MCF 10A (cell line): ENCODE data around the gene ZCCHC2. TPM values are rescaled to one million over a fixed set of nuclear protein-coding genes. Genes with fewer than 3 reads are reported as not detected.

Experiments used
- BruUV-seq: library from RNA; stranded (reverse); fragments of 400-500 nt; replicated peaks from 2 replicates; lab custom pipeline; 2021; lab: Mats Ljungman, UMichigan
- CTCF ChIA-PET: fragments of 300-600 bp; sonication (Branson Sonifier 250); formaldehyde crosslinking; extraction: SDS; loops from one replicate; lab custom pipeline; 2021; ENCODE audit warnings: antibody characterized with exemption, inconsistent platforms; lab: Yijun Ruan, JAX
- POLR2A ChIA-PET: fragments of 300-600, 350-650 bp; sonication (Branson Sonifier 250); formaldehyde crosslinking; extraction: SDS; loops from one replicate; lab custom pipeline; 2020; ENCODE audit warnings: antibody characterized with exemption, inconsistent platforms; lab: Yijun Ruan, JAX
- DNase-seq: peaks from one replicate; pipeline ENCODE4 v3.0.0-alpha.2; 2018; ENCODE audit not compliant: unreplicated experiment
- H3K27ac Mint-ChIP-seq: one replicate; pipeline ENCODE4 v1.8.0; 2022; ENCODE audit warnings: mild to moderate bottlenecking, low read depth, mixed read lengths; ENCODE audit not compliant: unreplicated experiment
- H3K27me3 Mint-ChIP-seq: one replicate; pipeline ENCODE4 v1.8.0; 2022; ENCODE audit warnings: mixed read lengths; ENCODE audit not compliant: insufficient read depth, unreplicated experiment
- H3K36me3 Mint-ChIP-seq: one replicate; pipeline ENCODE4 v1.8.0; 2022; ENCODE audit warnings: mild to moderate bottlenecking, moderate library complexity, mixed read lengths; ENCODE audit not compliant: insufficient read depth, unreplicated experiment
- H3K4me1 Mint-ChIP-seq: one replicate; pipeline ENCODE4 v1.8.0; 2022; ENCODE audit warnings: mixed read lengths; ENCODE audit not compliant: insufficient read depth, unreplicated experiment
- H3K4me3 Mint-ChIP-seq: one replicate; pipeline ENCODE4 v1.8.0; 2022; ENCODE audit warnings: mild to moderate bottlenecking, moderate library complexity, mixed read lengths; ENCODE audit not compliant: unreplicated experiment
- H3K9me3 Mint-ChIP-seq: one replicate; pipeline ENCODE4 v1.8.0; 2022; ENCODE audit warnings: mixed read lengths; ENCODE audit not compliant: unreplicated experiment
- intact Hi-C: fragments of 100-400 bp; cut with micrococcal nuclease; formaldehyde crosslinking; loops from 2 replicates; pipeline ENCODE4 v1.14.1; 2022
- total RNA-seq: library from RNA; stranded (reverse); gene quantifications from 2 replicates; pipeline ENCODE4 v1.2.3, GENCODE V29; 2022
- TF ChIP-seq, protein P1 (sequence below): fragments of 200-600 bp; IDR thresholded peaks from one replicate; pipeline ENCODE4 v1.8.0; 2022; ENCODE audit warnings: antibody characterized with exemption, mild to moderate bottlenecking; ENCODE audit not compliant: unreplicated experiment

The ZCCHC2 gene
- total RNA-seq, 1 experiment from 2014 or later = 14.6 TPM

DNA sequence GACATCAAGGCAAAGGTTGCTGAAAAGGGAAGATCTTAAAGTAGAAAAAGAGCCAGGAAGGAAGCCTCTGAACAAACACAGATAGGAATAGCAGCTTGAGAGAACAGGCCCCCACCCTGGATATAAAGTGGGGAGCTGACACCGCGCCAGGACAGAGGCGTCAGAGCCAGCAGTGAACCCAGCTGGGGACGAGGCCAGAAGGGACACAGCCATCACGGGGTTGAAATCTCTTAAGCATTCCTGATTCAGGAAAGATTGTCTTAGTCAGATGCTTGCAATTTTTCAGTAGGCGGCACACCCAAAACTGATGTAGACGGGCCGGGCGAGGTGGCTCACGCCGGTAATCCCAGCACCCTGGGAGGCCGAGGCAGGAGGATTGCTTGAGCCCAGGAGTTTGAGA, 98.7 kb downstream of the ZCCHC2 start:
- DNase-seq = no peak
- TF ChIP-seq, protein P1, sequence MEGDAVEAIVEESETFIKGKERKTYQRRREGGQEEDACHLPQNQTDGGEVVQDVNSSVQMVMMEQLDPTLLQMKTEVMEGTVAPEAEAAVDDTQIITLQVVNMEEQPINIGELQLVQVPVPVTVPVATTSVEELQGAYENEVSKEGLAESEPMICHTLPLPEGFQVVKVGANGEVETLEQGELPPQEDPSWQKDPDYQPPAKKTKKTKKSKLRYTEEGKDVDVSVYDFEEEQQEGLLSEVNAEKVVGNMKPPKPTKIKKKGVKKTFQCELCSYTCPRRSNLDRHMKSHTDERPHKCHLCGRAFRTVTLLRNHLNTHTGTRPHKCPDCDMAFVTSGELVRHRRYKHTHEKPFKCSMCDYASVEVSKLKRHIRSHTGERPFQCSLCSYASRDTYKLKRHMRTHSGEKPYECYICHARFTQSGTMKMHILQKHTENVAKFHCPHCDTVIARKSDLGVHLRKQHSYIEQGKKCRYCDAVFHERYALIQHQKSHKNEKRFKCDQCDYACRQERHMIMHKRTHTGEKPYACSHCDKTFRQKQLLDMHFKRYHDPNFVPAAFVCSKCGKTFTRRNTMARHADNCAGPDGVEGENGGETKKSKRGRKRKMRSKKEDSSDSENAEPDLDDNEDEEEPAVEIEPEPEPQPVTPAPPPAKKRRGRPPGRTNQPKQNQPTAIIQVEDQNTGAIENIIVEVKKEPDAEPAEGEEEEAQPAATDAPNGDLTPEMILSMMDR = no peak
- POLR2A ChIA-PET = no interaction called here
- no peak overlapping the region for H3K4me3 Mint-ChIP-seq
- no peak overlapping the region for H3K27ac Mint-ChIP-seq
- H3K9me3 Mint-ChIP-seq = no peaks in the 10 kb centered on the region
- intact Hi-C loops = no loop called here
- H3K27me3 Mint-ChIP-seq = peaks cover 5% of the 10 kb centered on the region
- no peaks in the 10 kb centered on the region for H3K4me1 Mint-ChIP-seq
- no TSS peak for BruUV-seq
- CTCF ChIA-PET = no interaction called here
- no peaks in the 10 kb centered on the region for H3K36me3 Mint-ChIP-seq

DNA sequence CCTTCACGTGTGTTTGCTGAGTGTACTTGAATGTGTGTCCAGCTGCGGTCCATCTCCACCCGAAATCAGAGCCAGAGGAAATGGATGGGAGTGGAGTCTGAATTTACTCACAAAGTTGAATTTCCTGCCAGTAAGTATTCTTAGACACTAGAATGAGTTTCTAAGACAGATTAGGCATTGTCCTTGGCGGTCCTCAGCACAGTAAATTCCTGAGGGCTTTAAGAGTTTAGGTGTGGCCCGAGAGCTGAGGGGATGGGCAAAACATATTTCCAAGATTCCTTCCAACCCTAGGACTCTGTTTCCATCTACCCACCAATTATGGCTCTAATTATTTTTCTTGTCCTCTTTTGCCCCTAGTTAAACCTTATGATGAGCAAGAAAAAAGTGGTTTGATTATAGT, 102.2 kb downstream of the ZCCHC2 start:
- Mint-ChIP-seq H3K4me3 (no peak overlapping the region), H3K27ac (no peak overlapping the region), H3K27me3 (no peaks in the 10 kb centered on the region), H3K4me1 (no peaks in the 10 kb centered on the region), H3K36me3 (no peaks in the 10 kb centered on the region), H3K9me3 (no peaks in the 10 kb centered on the region)
- ChIA-PET CTCF (interaction anchor here (0.7 to 1.1 kb wide), 4 partner anchors 39 to 1246 kb away, joined by 3 to 6 read pairs (median 4); no protein-coding TSS in a partner anchor), POLR2A (interaction anchor here (1.1 to 1.2 kb wide), 2 partner anchors 9 to 10 kb away, joined by 3 to 4 read pairs; no protein-coding TSS in a partner anchor)
- BruUV-seq = no TSS peak
- no peak for DNase-seq
- intact Hi-C loops = no loop called here
- TF ChIP-seq, protein P1 = no peak

Other genes with a start within 250 kb of the ZCCHC2 start
- 2.3 and 3.0 TPM in 2 replicates for gene TNFRSF11A, start 197.7 kb upstream of the ZCCHC2 start, total RNA-seq
- gene PHLPP1, start 192.5 kb downstream of the ZCCHC2 start, total RNA-seq = 12.4 and 13.1 TPM in 2 replicates